Ecto neural progenitor cell (in vitro differentiated cells): Measurements from ENCODE around the gene CHADL.

Experiments
- DNase-seq: peaks from one replicate; pipeline ENCODE4 v3.0.0-alpha.2; 2018; ENCODE audit warnings: low spot score

The CHADL gene

GRCh38 chr22:41256254-41257253, 15.8 kb upstream of the CHADL start:
- no peak for DNase-seq

GRCh38 chr22:41254230-41254629, 13.5 kb upstream of the CHADL start:
- DNase-seq = no peak

DNA sequence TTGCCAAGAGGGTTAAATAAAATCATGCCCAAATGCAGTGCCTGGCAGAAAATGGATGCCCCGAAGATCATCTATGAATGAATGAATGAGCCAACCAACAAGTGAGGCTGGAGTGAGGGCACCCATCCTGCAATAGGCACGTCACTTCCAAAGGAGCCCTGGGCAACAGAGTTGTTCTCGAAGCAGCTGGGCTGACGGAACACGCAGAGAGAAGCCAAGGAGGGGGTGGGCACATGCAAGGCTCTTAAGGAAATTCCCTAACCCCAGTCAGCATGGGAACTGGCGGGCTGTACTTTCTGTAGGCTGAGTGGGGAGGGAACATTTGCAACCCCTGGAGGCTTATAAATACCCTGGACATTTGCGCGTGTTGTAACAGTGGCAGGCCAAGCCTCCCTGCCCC, 11.6 kb upstream of the CHADL start:
- DNase-seq = no peak

DNA sequence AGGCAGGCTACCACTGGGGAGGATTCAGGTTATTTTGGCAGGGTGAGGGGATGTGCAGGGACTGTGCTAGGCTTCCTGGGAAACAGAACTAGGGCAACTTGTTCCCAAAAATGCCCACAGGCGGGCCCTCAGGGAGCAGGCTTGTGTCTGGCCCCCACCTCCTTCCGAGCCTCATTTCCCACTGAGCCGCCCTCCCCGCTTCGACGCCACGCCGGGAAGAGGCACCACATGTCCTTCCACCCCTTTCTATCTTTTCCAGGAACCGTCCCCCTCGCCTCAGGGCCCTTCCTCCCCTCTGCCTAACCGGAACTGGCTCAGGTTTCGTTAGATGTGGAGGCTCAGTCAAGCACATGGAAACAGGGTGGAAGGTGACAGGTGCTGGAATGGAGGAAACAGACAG, 9.4 kb upstream of the CHADL start:
- no peak for DNase-seq

- DNase-seq = no peak
These were observed 8.7 kb upstream of the CHADL start for GRCh38 chr22:41249442-41249841.

GRCh38 chr22:41248758-41249157, 8.0 kb upstream of the CHADL start:
- DNase-seq = no peak

- DNase-seq = no peak
These were observed 7.6 kb upstream of the CHADL start for GRCh38 chr22:41248314-41248713.

DNA sequence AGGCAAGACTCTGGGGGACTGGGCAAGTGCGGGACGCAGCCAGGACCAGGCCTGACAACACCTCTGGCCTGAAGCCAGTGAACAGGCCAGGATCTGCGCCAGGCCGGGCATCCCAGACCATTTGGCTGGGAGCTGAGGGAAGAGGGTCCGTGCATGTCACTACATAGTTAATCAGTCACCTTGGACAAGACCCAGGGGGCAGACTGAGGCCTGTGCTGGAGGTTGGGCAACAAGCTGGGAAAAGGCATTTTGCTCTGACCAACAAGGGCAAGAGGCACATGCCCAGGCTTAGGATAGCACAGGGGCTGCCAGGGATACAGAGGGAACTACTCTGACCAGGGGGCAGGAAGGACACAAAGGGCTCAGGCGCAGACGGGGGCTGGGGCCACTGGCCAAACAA, 7.0 kb upstream of the CHADL start:
- DNase-seq = no peak

- DNase-seq = no peak
These were observed 5.3 kb upstream of the CHADL start for GRCh38 chr22:41245917-41246499.

DNA sequence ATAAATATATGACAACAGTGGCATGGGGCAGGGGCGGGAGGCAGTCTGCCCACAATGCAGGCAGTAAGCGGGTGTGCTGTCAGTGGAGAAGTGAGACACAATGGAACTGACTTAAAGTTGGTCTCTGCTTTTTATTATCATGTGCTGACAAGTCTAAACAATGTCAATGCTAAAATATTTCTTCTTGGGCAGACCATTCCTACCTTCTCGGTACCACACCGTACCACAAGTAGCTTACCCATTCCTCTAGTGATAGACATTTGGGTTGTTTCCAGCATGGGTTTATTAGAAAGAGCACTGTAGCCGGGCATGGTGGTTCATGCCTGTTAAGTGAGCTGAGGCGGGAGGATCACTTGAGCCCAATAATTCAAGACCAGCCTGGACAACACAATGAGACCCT, 2.6 kb upstream of the CHADL start:
- no peak for DNase-seq

GRCh38 chr22:41242396-41243117, 1.8 kb upstream of the CHADL start:
- DNase-seq = no peak

GRCh38 chr22:41241133-41241676, 474 bp upstream of the CHADL start:
- no peak for DNase-seq

- DNase-seq = no peak
These were observed 1.1 kb downstream of the CHADL start for GRCh38 chr22:41239443-41240128.

DNA sequence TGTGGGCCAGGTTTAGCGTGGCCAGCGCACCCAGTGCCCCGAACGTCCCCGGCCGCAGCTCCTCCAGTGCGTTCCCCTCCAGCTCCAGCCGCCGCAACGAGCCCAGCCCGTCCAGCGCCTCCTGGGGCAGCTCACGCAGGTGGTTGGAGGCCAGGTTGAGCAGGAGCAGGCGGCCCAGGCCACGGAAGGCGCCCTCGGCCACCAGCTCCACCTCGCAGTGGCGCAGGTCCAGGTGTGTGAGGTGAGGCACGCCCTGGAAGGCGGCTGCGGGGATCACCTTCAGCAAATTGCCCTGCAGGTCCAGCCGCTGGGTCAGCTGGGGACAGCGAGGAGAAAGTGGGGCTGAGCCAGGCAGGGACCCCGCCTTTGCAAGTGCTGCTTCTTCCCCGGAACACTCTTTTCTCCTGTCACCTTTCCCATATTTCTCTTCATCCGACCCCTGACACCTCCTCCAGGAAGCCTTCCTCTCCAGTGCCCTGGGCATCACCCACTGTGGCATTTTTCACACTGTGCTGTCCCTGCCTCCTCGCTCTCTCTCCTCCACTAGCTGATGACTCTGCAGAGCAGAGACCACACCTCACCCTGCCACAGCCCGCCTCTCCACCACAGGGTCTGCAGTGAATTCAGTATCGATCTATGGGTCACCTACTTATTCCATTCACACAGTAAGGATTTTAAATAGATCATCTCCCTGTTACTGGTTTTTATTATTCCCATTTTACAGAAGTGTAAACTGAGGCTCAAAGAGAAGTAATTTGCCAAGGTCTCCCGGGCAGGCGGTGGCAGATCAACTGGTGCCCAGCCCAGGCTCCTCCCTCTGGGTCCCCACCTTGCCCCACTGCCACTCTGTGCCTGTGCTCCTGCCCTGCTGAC, 1.9 kb downstream of the CHADL start:
- DNase-seq = no peak

- peak; percentile 81 for DNase-seq
These were observed 2.8 kb downstream of the CHADL start for GRCh38 chr22:41237707-41238569.

GRCh38 chr22:41237036-41237706, 3.6 kb downstream of the CHADL start:
- no peak for DNase-seq

- no peak for DNase-seq
These were observed 5.7 kb downstream of the CHADL start for GRCh38 chr22:41234815-41235695.

GRCh38 chr22:41231369-41231768, 9.4 kb downstream of the CHADL start:
- no peak for DNase-seq
